GM21717 (cell line): ENCODE measurements around the gene C4BPB.

Experiments used
- ATAC-seq: cut with Tn5 transposase; IDR thresholded peaks from one replicate; pipeline ENCODE4 v1.9.1; 2021; ENCODE audit warnings: mild to moderate bottlenecking, moderate library complexity; ENCODE audit not compliant: unreplicated experiment

The C4BPB gene

GRCh38 chr1:207130252-207131036, 41.8 kb downstream of the C4BPB start:
- ATAC-seq: no peak

GRCh38 chr1:207131163-207131562, 42.5 kb downstream of the C4BPB start:
- no peak for ATAC-seq

- ATAC-seq: no peak
Observed at GRCh38 chr1:207134581-207134980, 45.9 kb downstream of the C4BPB start.

- no peak for ATAC-seq
Observed at GRCh38 chr1:207139616-207140015, 51.0 kb downstream of the C4BPB start.

GRCh38 chr1:207140536-207140935, 51.9 kb downstream of the C4BPB start:
- no peak for ATAC-seq

- ATAC-seq: no peak
Observed at GRCh38 chr1:207145401-207146058, 56.9 kb downstream of the C4BPB start.
